Heart left ventricle (tissue), 13 donors: ENCODE results near the gene BAIAP2.

Source experiments
- POLR2A ChIP-seq, 2 donors: fragments of 450-650 bp; IDR thresholded peaks; one replicate each; pipeline ENCODE4 v1.6.1; 2017; ENCODE audit warnings: antibody characterized with exemption in 2 of 2, mild to moderate bottlenecking in 2 of 2, moderate library complexity in 2 of 2
- TF ChIP-seq, protein P1 (sequence below), 12 donors: fragments of 200-600 bp; sonication (generic) in 4 of 12; IDR thresholded peaks; one replicate each; pipeline versions ENCODE4 v1.5.0 to v1.8.0; 2018 to 2022; ENCODE audit warnings: antibody characterized with exemption in 12 of 12, mild to moderate bottlenecking in 5 of 12
- donor health status: ischemic (EF 13 %, LVEDD 7.1; RV severe dilation, severe dysfunction).
- donor health status: DM: no; HTN: yes; CAD: no.
- donor health status: DM: no; HTN: no; CAD: no.
- donor health status: ischemic (EF 25% LVEDD 6.9; RV normal size, moderate dysfunction).
- donor health status: ischemic (EF 25% LVEDD 5.7; RV mildly dilated, moderate dysfunction).
- donor health status: ischemic (EF 35%, LVEDD 5.7; RV mildly dilated, moderate dysfunction).
- donor health status: nonischemic (EF 11% LVEDD 7.7; RV severe dilation, severe dysfunction).
- donor health status: DM: yes; HTN: yes; CAD: no.
- donor health status: PGD.
- donor health status: ischemic (EF 29% LVEDD 5.4; RV normal size, mild dysfunction).
- donor health status: nonischemic (EF 23%, LVEDD 6.1; RV moderate dilation, normal function).

DNA sequence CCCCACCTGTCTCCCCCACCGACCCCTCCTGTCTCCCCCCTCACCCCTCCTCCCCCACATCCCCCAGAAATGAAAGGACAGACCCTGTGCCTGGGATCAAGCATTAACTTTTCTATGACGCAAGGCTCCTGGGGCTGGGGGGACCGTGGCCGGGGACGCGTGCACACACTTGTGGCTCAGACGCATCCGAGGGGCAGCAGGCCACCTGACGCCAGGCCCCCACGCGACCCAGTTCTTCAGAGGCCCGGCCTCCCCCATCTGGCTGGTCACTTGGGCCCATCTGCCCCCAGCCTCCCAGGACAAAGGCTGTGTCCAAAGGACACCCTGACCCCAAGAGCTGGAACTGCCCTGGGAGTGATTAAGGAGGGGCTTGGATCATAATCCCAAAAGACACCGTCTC is 116.3 kb downstream of the BAIAP2 start:
- TF ChIP-seq, protein P1, sequence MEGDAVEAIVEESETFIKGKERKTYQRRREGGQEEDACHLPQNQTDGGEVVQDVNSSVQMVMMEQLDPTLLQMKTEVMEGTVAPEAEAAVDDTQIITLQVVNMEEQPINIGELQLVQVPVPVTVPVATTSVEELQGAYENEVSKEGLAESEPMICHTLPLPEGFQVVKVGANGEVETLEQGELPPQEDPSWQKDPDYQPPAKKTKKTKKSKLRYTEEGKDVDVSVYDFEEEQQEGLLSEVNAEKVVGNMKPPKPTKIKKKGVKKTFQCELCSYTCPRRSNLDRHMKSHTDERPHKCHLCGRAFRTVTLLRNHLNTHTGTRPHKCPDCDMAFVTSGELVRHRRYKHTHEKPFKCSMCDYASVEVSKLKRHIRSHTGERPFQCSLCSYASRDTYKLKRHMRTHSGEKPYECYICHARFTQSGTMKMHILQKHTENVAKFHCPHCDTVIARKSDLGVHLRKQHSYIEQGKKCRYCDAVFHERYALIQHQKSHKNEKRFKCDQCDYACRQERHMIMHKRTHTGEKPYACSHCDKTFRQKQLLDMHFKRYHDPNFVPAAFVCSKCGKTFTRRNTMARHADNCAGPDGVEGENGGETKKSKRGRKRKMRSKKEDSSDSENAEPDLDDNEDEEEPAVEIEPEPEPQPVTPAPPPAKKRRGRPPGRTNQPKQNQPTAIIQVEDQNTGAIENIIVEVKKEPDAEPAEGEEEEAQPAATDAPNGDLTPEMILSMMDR (IDR thresholded peaks at IDR 0.05), result no peak
- no peak for TF ChIP-seq POLR2A (IDR thresholded peaks at IDR 0.05)
